Gastroesophageal sphincter (tissue), 3 donors: ENCODE data around the gene NLRP1.

Experiments used
- CTCF ChIP-seq, 4 experiments: fragments of 200-600 bp in 2 of 4; fragments of 450-650 bp in 2 of 4; sonication (generic) in 1 of 4; IDR thresholded peaks; one replicate each; pipeline ENCODE4 v1.5.1; 2017 to 2019; ENCODE audit warnings: antibody characterized with exemption in 4 of 4, mild to moderate bottlenecking in 2 of 4, moderate library complexity in 2 of 4
- EP300 ChIP-seq: sonication (generic); formaldehyde crosslinking; IDR thresholded peaks from one replicate; pipeline ENCODE4 v1.6.1; 2017; ENCODE audit warnings: antibody characterized with exemption, mild to moderate bottlenecking
- POLR2A ChIP-seq, 2 donors: fragments of 450-650 bp; IDR thresholded peaks; one replicate each; pipeline ENCODE4 v1.6.1; 2017; ENCODE audit warnings: antibody characterized with exemption in 2 of 2, mild to moderate bottlenecking in 2 of 2, moderate library complexity in 1 of 2
- POLR2AphosphoS5 ChIP-seq: sonication (generic); formaldehyde crosslinking; IDR thresholded peaks from one replicate; pipeline ENCODE4 v1.6.1; 2017; ENCODE audit warnings: antibody characterized with exemption

- no peak for TF ChIP-seq POLR2A (IDR thresholded peaks at IDR 0.05)
- TF ChIP-seq CTCF (IDR thresholded peaks at IDR 0.05): no peak
- no peak for TF ChIP-seq EP300
- TF ChIP-seq POLR2AphosphoS5: no peak
Measured at GRCh38 chr17:5535436-5535835, 48.9 kb downstream of the NLRP1 start.
